Erythroblast (primary cell): ENCODE results near the gene MUS81.

Source experiments
- GATA1 ChIP-seq: IDR thresholded peaks from 2 replicates; pipeline ENCODE4 v1.6.1; 2011; ENCODE audit warnings: low read depth, mild to moderate bottlenecking, control low read depth, low read length, moderate library complexity
- POLR2A ChIP-seq: IDR thresholded peaks from 2 replicates; pipeline ENCODE4 v1.6.1; 2011; ENCODE audit warnings: mild to moderate bottlenecking, low read length

GRCh38 chr11:65891219-65892136, 31.2 kb downstream of the MUS81 start:
- TF ChIP-seq POLR2A (peak; percentile 8), GATA1 (no peak)
